MCF 10A (cell line): Measurements from ENCODE around the gene INSC. TPM values are rescaled to one million over a fixed set of nuclear protein-coding genes. Genes with fewer than 3 reads are reported as not detected.
A peak's percentile ranks its signal among the peaks of the same experiment; 100 is the strongest.

Experiments used
- BruUV-seq: library from RNA; stranded (reverse); fragments of 400-500 nt; replicated peaks from 2 replicates; lab custom pipeline; 2021; lab: Mats Ljungman, UMichigan
- CTCF ChIA-PET: fragments of 300-600 bp; sonication (Branson Sonifier 250); formaldehyde crosslinking; extraction: SDS; loops from one replicate; lab custom pipeline; 2021; ENCODE audit warnings: antibody characterized with exemption, inconsistent platforms; lab: Yijun Ruan, JAX
- POLR2A ChIA-PET: fragments of 300-600, 350-650 bp; sonication (Branson Sonifier 250); formaldehyde crosslinking; extraction: SDS; loops from one replicate; lab custom pipeline; 2020; ENCODE audit warnings: antibody characterized with exemption, inconsistent platforms; lab: Yijun Ruan, JAX
- DNase-seq: peaks from one replicate; pipeline ENCODE4 v3.0.0-alpha.2; 2018; ENCODE audit not compliant: unreplicated experiment
- H3K27ac Mint-ChIP-seq: one replicate; pipeline ENCODE4 v1.8.0; 2022; ENCODE audit warnings: mild to moderate bottlenecking, low read depth, mixed read lengths; ENCODE audit not compliant: unreplicated experiment
- H3K27me3 Mint-ChIP-seq: one replicate; pipeline ENCODE4 v1.8.0; 2022; ENCODE audit warnings: mixed read lengths; ENCODE audit not compliant: insufficient read depth, unreplicated experiment
- H3K36me3 Mint-ChIP-seq: one replicate; pipeline ENCODE4 v1.8.0; 2022; ENCODE audit warnings: mild to moderate bottlenecking, moderate library complexity, mixed read lengths; ENCODE audit not compliant: insufficient read depth, unreplicated experiment
- H3K4me1 Mint-ChIP-seq: one replicate; pipeline ENCODE4 v1.8.0; 2022; ENCODE audit warnings: mixed read lengths; ENCODE audit not compliant: insufficient read depth, unreplicated experiment
- H3K4me3 Mint-ChIP-seq: one replicate; pipeline ENCODE4 v1.8.0; 2022; ENCODE audit warnings: mild to moderate bottlenecking, moderate library complexity, mixed read lengths; ENCODE audit not compliant: unreplicated experiment
- H3K9me3 Mint-ChIP-seq: one replicate; pipeline ENCODE4 v1.8.0; 2022; ENCODE audit warnings: mixed read lengths; ENCODE audit not compliant: unreplicated experiment
- CTCF ChIP-seq: fragments of 200-600 bp; IDR thresholded peaks from one replicate; pipeline ENCODE4 v1.8.0; 2022; ENCODE audit warnings: antibody characterized with exemption, mild to moderate bottlenecking; ENCODE audit not compliant: unreplicated experiment
- intact Hi-C: fragments of 100-400 bp; cut with micrococcal nuclease; formaldehyde crosslinking; loops from 2 replicates; pipeline ENCODE4 v1.14.1; 2022
- total RNA-seq: library from RNA; stranded (reverse); gene quantifications from 2 replicates; pipeline ENCODE4 v1.2.3, GENCODE V29; 2022

The INSC gene
- total RNA-seq, 1 experiment from 2014 or later, result 5.8 TPM

DNA sequence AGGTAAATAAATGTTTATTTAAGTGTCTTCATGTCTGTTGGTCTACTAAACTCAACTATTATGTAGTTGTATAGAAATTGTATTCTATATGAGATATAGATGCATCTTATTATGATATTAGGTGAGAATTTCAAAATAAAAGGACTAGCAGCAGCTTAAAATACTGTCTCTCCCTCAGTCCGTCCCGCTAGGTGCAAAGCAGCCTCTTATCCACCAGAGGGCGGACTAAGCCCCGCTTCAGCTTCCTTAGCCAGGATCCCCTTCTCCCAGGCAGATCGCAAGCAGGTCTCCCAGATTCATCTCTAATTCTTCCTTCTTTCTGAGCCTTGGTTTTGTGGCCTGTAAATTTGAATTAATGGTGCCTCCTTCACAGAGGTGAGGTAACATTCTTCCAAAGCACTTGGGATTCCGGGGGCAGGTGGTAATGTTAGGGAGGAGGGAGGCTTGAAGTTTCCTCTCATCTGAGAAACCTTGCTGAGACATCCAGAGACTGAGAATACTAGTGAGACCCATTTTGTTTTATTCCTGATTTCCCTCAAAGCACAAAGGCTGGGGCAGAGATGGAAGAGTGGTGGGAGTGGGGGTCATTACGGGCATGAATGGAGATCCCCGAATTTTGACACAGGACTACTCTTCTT lies 13.5 kb upstream of the INSC start:
- peaks cover 21% of the 10 kb centered on the region for H3K4me1 Mint-ChIP-seq
- H3K27me3 Mint-ChIP-seq, result no peaks in the 10 kb centered on the region
- CTCF ChIA-PET, result interaction anchor here (0.6 to 12.7 kb wide), 32 partner anchors 10 to 1827 kb away, joined by 3 to 276 read pairs (median 4); partner anchors contain the start of genes CALCB and INSC
- BruUV-seq, result no TSS peak
- peak; percentile 93 for TF ChIP-seq CTCF
- POLR2A ChIA-PET, result interaction anchor here (0.6 to 1.0 kb wide), 3 partner anchors 58 to 316 kb away, joined by 3 read pairs; no protein-coding TSS in a partner anchor
- no peak overlapping the region for H3K4me3 Mint-ChIP-seq
- DNase-seq, result peak; percentile 80
- no peak overlapping the region for H3K27ac Mint-ChIP-seq
- peaks cover 6% of the 10 kb centered on the region for H3K36me3 Mint-ChIP-seq
- intact Hi-C loops, result loop anchor here (1.0 kb wide), 3 partner anchors 58 to 193 kb away; no protein-coding TSS in a partner anchor
- no peaks in the 10 kb centered on the region for H3K9me3 Mint-ChIP-seq

DNA sequence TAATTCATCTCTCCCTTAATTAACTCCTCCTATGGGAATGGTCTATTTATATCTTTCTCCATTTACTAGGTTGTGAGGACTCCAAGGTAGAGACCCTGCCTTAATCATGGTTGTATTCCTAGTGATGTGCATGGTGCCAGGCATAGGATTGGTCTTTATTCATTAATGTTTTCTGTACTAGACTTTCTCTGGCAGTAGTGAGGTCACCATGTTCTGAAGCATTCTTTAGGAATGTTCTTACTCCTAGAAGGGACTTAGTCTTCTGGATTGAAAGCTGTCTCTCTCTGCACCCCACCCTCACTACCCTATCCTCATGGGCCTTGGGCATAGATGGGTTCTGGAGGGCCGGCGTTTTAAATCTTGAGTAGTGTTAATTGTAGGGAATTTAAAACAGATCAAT lies 10.6 kb upstream of the INSC start:
- Mint-ChIP-seq H3K4me3 (no peak overlapping the region), H3K36me3 (peaks cover 6% of the 10 kb centered on the region), H3K27me3 (no peaks in the 10 kb centered on the region), H3K9me3 (no peaks in the 10 kb centered on the region), H3K27ac (no peak overlapping the region), H3K4me1 (peaks cover 37% of the 10 kb centered on the region)
- intact Hi-C loops, result no loop called here
- no TSS peak for BruUV-seq
- no peak for DNase-seq
- TF ChIP-seq CTCF, result no peak
- CTCF ChIA-PET, result interaction anchor here (0.6 to 12.7 kb wide), 6 partner anchors 29 to 433 kb away, joined by 3 to 276 read pairs (median 10); no protein-coding TSS in a partner anchor
- POLR2A ChIA-PET, result no interaction called here

DNA sequence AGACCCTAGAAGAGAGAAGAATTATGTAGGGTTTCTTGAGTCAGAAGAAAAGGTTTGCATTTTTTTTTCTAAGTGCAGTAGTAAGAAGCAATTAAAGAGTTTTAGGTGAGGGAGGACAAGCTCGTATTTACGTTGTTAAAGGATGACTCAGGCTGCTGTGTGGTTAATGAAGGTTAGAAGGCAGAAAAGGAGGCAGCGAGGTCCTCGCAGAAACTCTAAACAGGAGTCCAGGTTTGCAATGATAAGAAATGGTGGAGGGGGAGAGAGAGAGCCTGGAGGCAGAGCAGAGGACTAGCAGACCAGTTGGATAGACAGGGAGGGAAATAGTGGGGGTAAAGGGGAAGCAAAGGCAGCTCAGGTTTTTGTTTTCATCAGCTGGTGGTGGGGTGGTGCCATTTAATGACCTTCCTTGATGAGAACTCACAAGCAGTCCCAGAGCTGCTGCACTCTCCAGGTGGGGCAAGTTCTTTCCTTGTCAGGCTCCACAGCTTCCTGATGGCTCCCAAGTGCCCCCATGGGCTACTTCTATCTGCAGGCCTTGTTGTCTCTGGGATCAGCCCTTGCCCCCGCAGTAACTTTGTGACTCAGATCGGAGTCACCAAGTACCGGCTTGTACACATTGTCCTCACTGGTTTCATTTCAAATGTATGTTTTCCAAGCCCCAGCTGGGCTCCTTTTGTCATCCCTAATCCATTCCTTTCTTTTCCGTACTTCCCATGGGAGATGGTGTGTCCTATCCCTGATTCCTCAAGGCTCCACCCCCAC lies 8.3 kb upstream of the INSC start:
- BruUV-seq, result no TSS peak
- H3K9me3 Mint-ChIP-seq, result no peaks in the 10 kb centered on the region
- POLR2A ChIA-PET, result interaction anchor here (0.6 to 1.2 kb wide), 4 partner anchors 11 to 1357 kb away, joined by 3 to 5 read pairs (median 3); no protein-coding TSS in a partner anchor
- H3K4me1 Mint-ChIP-seq, result peaks cover 34% of the 10 kb centered on the region
- DNase-seq, result peak; percentile 77
- intact Hi-C loops, result no loop called here
- no peaks in the 10 kb centered on the region for H3K27me3 Mint-ChIP-seq
- CTCF ChIA-PET, result interaction anchor here (0.6 to 12.7 kb wide), 11 partner anchors 10 to 518 kb away, joined by 3 to 276 read pairs (median 6); no protein-coding TSS in a partner anchor
- peaks cover 6% of the 10 kb centered on the region for H3K36me3 Mint-ChIP-seq
- H3K27ac Mint-ChIP-seq, result peak overlapping the region; percentile 74
- peak overlapping the region; percentile 35 for H3K4me3 Mint-ChIP-seq
- no peak for TF ChIP-seq CTCF
